Measurements from ENCODE around the gene NDOR1. TPM values are rescaled to one million over a fixed set of nuclear protein-coding genes. Genes with fewer than 3 reads are reported as not detected.
A peak's percentile ranks its signal among the peaks of the same experiment; 100 is the strongest.

The NDOR1 gene
- total RNA-seq, 4 donors from 2014 or later = 14.3 to 47.5 (median 22.0) TPM

DNA sequence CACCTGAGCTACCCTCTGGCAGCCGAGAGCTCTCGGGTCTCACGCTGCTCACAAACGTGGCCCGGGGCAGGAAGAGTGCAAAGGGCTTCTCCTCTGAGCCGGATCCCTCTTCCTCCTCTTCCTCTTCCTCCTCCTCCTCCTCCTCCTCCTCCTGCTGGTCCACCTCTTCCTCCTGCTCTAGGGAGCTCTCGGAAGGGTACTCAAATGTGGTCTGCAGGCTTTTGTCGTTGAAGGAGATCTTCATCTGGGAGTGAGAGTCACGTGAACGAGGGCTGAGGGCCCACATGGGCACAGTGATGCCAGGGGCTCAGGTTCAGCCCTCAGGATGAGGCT is 13.1 kb upstream of the NDOR1 start:
- no peak overlapping the region for H3K27ac ChIP-seq
- in situ Hi-C loops (cut with MboI; ENCODE audit: low pct_ligation_motif_present in 1 of 4, low pct_unique_long_range_greater_than_20kb in 1 of 4, low sequenced_read_pairs in 3 of 4) (no loop called here), intact Hi-C loops (cut with DNase I; ENCODE audit: low total_unique reads) (no loop called here)
- no peaks in the 10 kb centered on the region for H3K36me3 ChIP-seq
- H3K4me1 ChIP-seq = peaks cover 20 to 63% (median 55%) of the 10 kb centered on the region in 4 donors
- H3K27me3 ChIP-seq = no peaks in the 10 kb centered on the region
- no peak for DNase-seq
- WGBS, 2 donors (ENCODE audit: low coverage in 1 of 2) = 73 to 86% methylated on average over 4 to 10 of the region's 10 CpGs
- H3K9me3 ChIP-seq = no peaks in the 10 kb centered on the region
- TF ChIP-seq CTCF (IDR thresholded peaks at IDR 0.05) = no peak
- TF ChIP-seq POLR2AphosphoS5 (IDR thresholded peaks at IDR 0.05) = peak in 1 of 3 donors; percentile 10
- H3K4me3 ChIP-seq = no peak overlapping the region

- no peak overlapping the region for H3K4me3 ChIP-seq
- H3K4me1 ChIP-seq = peaks cover 20 to 63% (median 54%) of the 10 kb centered on the region in 4 donors
- no peak for TF ChIP-seq CTCF (IDR thresholded peaks at IDR 0.05)
- no peak for TF ChIP-seq EP300 (IDR thresholded peaks at IDR 0.05; ENCODE audit: low read depth)
- TF ChIP-seq POLR2AphosphoS5 (IDR thresholded peaks at IDR 0.05) = no peak
- TF ChIP-seq POLR2A (IDR thresholded peaks at IDR 0.05) = no peak
- H3K27ac ChIP-seq = no peak overlapping the region
- 73% methylated on average over 2 of the region's 2 CpGs; no CpG with 5 or more reads in 1 of the 2 donors for WGBS, 2 donors (ENCODE audit: low coverage in 1 of 2)
- intact Hi-C loops (cut with DNase I; ENCODE audit: low total_unique reads) = no loop called here
- in situ Hi-C loops (cut with MboI; ENCODE audit: low pct_ligation_motif_present in 1 of 4, low pct_unique_long_range_greater_than_20kb in 1 of 4, low sequenced_read_pairs in 3 of 4) = no loop called here
- no peak for DNase-seq
- H3K9me3 ChIP-seq = no peaks in the 10 kb centered on the region
- no peaks in the 10 kb centered on the region for H3K36me3 ChIP-seq
- no peaks in the 10 kb centered on the region for H3K27me3 ChIP-seq
Observed at GRCh38 chr9:137192859-137193258, 12.6 kb upstream of the NDOR1 start.

GRCh38 chr9:137193771-137194170 is 11.7 kb upstream of the NDOR1 start:
- no peak for DNase-seq
- in situ Hi-C loops (cut with MboI; ENCODE audit: low pct_ligation_motif_present in 1 of 4, low pct_unique_long_range_greater_than_20kb in 1 of 4, low sequenced_read_pairs in 3 of 4) (no loop called here), intact Hi-C loops (cut with DNase I; ENCODE audit: low total_unique reads) (no loop called here)
- TF ChIP-seq CTCF (IDR thresholded peaks at IDR 0.05) = no peak
- no peak for TF ChIP-seq POLR2A (IDR thresholded peaks at IDR 0.05)
- no peak for TF ChIP-seq POLR2AphosphoS5 (IDR thresholded peaks at IDR 0.05)
- TF ChIP-seq EP300 (IDR thresholded peaks at IDR 0.05; ENCODE audit: low read depth) = no peak
- Histone ChIP-seq H3K27me3 (no peaks in the 10 kb centered on the region), H3K4me3 (no peak overlapping the region), H3K4me1 (peaks cover 20 to 70% (median 63%) of the 10 kb centered on the region in 4 donors), H3K27ac (peak overlapping the region; percentile 82 to 90 (median 88)), H3K36me3 (no peaks in the 10 kb centered on the region), H3K9me3 (no peaks in the 10 kb centered on the region)
- 80 to 87% methylated on average over 3 to 13 of the region's 14 CpGs for WGBS, 2 donors (ENCODE audit: low coverage in 1 of 2)

DNA sequence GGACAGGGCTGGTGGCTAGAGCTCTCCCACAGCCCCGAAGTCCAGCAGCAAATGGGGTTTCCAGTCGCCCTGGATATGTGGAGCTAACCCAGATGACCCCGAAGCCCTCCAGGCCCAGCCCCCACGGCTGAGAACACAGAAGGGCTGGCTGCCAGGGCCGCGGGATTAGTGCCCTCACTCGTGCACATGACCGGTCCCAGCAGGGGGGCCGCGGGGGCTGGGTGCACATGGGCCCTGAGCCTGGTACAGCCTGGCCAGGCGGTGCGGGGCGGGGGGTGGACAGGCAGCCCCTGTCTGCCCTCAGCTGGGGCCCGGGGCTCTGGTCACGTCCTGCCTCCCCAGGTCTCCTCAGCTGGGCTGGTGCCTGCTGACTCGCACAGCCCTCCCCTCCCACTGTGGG is 11.1 kb upstream of the NDOR1 start:
- peak overlapping the region in 1 of 4 donors; percentile 12 for H3K4me3 ChIP-seq
- H3K4me1 ChIP-seq = peaks cover 22 to 73% (median 65%) of the 10 kb centered on the region in 4 donors
- WGBS, 2 donors (ENCODE audit: low coverage in 1 of 2) = 32% methylated on average over 3 of the region's 16 CpGs; no CpG with 5 or more reads in 1 of the 2 donors
- DNase-seq = no peak
- in situ Hi-C loops (cut with MboI; ENCODE audit: low pct_ligation_motif_present in 1 of 4, low pct_unique_long_range_greater_than_20kb in 1 of 4, low sequenced_read_pairs in 3 of 4) = no loop called here
- H3K36me3 ChIP-seq = no peaks in the 10 kb centered on the region
- TF ChIP-seq POLR2AphosphoS5 (IDR thresholded peaks at IDR 0.05) (no peak), CTCF (IDR thresholded peaks at IDR 0.05) (no peak), POLR2A (IDR thresholded peaks at IDR 0.05) (no peak), EP300 (IDR thresholded peaks at IDR 0.05; ENCODE audit: low read depth) (no peak)
- no peaks in the 10 kb centered on the region for H3K9me3 ChIP-seq
- intact Hi-C loops (cut with DNase I; ENCODE audit: low total_unique reads) = no loop called here
- no peaks in the 10 kb centered on the region for H3K27me3 ChIP-seq
- peak overlapping the region; percentile 82 to 90 (median 88) for H3K27ac ChIP-seq

Data from transverse colon (tissue), 4 donors.